Measurements from ENCODE around the gene PAK4. TPM values are rescaled to one million over a fixed set of nuclear protein-coding genes. Genes with fewer than 3 reads are reported as not detected.
A peak's percentile ranks its signal among the peaks of the same experiment; 100 is the strongest.

Gene PAK4
- total and polyA plus RNA-seq, 2 of the 8 experiments (the other 6 are each of a cell fraction or from before 2014, with no cell fraction given): 50.7 to 64.4 TPM

DNA sequence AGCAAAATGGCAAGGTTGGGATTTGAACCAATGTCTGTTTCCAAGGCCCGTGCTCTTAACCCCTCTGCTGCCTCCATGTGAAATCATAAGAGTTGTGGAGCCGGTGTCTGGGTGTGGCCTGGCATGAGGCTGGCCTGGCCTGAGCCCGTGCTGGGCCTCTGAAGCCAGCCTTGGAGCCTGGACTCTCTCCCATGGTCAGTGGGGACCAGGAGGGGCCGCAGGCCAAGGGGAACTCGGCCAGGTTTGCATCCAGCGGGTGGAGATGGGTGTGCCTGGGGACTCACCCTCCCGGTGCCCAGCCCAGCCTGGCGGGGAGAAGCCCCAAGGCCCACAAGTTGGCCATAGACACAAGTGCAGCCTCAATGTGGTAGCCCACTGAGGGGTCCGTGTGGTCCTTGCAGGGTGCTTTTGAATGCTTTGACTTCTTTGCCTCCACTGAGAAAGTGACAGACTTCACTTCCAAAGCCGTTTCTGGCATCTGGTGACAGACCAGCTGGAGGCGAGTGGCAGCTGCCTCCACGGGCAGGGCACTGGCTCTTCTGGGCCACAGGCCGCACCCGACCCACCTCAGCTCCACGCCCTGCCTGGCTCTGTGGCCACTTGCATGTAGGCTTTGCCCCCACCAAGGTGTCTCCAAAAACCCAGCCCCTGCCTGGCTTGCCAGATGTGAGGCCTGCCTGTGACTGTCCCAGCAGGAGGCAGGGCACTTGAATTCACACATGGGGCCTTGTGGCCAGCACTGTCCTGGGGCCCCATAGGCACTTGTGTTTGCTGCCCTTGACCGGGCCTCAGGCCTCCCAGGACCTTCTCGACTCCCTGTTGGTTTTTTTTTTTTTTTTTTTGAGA is 45.0 kb downstream of the PAK4 start:
- DNase-seq (ENCODE audit: low read depth in 1 of 2, low spot score in 2 of 2): no peak
- CTCF ChIA-PET (ENCODE audit: partially characterized antibody): no interaction called here
- no peak overlapping the region for H2AFZ ChIP-seq (ENCODE audit: low read length)

More for the DNA sequence above, 45.0 kb downstream of the PAK4 start:
- peak overlapping the region; percentile 10; the same call in 1 of the 2 replicates for H3K27ac ChIP-seq (ENCODE audit: low read depth, low read length)
- H2BK15ac ChIP-seq (ENCODE audit: low read length): no peak overlapping the region
- peaks cover 0 to 18% (median 3%) of the 10 kb centered on the region in 4 experiments; a peak in 3 of 8 replicates for H3K36me3 ChIP-seq (ENCODE audit: control insufficient read depth in 2 of 4, insufficient read depth in 4 of 4, low read length in 3 of 4)
- no peak overlapping the region for H2BK120ac ChIP-seq (replicated peaks; ENCODE audit: low read depth, low read length)
- H2AK5ac ChIP-seq (ENCODE audit: low read depth, low read length): no peak overlapping the region
- peaks cover 9 to 20% of the 10 kb centered on the region in 2 experiments for H4K20me1 ChIP-seq (replicated peaks in 1 of 2; ENCODE audit: control insufficient read depth in 1 of 2, insufficient read depth in 2 of 2, low read length in 2 of 2)
- H4K5ac ChIP-seq (ENCODE audit: insufficient read length, low read depth, low read length): no peak overlapping the region
- POLR2A ChIA-PET (ENCODE audit: partially characterized antibody): no interaction called here
- H3K4me3 ChIP-seq (ENCODE audit: extremely low read depth in 1 of 4, insufficient read depth in 2 of 4, low read depth in 3 of 4, low read length in 4 of 4): no peak overlapping the region
- peak overlapping the region; percentile 63; the same call in 1 of the 2 replicates for H2BK5ac ChIP-seq (ENCODE audit: low read depth, low read length)
- no peak overlapping the region for H3K18ac ChIP-seq (ENCODE audit: extremely low read depth, low read length)
- H3K4me1 ChIP-seq (replicated peaks in 1 of 4; ENCODE audit: control insufficient read depth in 3 of 4, insufficient read depth in 4 of 4, low read length in 3 of 4): peaks cover 2 to 32% (median 16%) of the 10 kb centered on the region in 4 experiments
- H3K4me2 ChIP-seq (ENCODE audit: insufficient read depth in 1 of 2, low read depth in 2 of 2, low read length in 2 of 2): no peak overlapping the region
- H2BK12ac ChIP-seq (ENCODE audit: low read depth, low read length): no peak overlapping the region
- H3K79me2 ChIP-seq (ENCODE audit: control insufficient read depth in 1 of 2, insufficient read depth in 2 of 2, low read length in 2 of 2): peaks cover 0 to 4% of the 10 kb centered on the region in 2 experiments; a peak in 1 of 4 replicates
- H3K4ac ChIP-seq (replicated peaks; ENCODE audit: insufficient read length, low read depth, low read length): no peak overlapping the region
- no peak overlapping the region for H3K14ac ChIP-seq (ENCODE audit: insufficient read length)
- no peaks in the 10 kb centered on the region for H3K9me3 ChIP-seq (ENCODE audit: insufficient read depth in 2 of 2, low read depth in 1 of 2, low read length in 1 of 2)
- peak overlapping the region; percentile 25; the same call in 1 of the 2 replicates for H4K8ac ChIP-seq (ENCODE audit: extremely low read depth, insufficient read depth, low read length)
- no peak overlapping the region for H2BK20ac ChIP-seq (ENCODE audit: low read length)
- peaks cover 7% of the 10 kb centered on the region for H3K79me1 ChIP-seq (ENCODE audit: low read depth, low read length)
- no peak for TF ChIP-seq POLR2A (IDR thresholded peaks at IDR 0.05; ENCODE audit: control extremely low read depth in 1 of 2, low read depth in 2 of 2, low read length in 2 of 2)
- no peak for TF ChIP-seq MAFK (IDR thresholded peaks at IDR 0.05; ENCODE audit: low read depth, low read length)
- no peak for TF ChIP-seq CTBP2 (IDR thresholded peaks at IDR 0.05; ENCODE audit: borderline replicate concordance, insufficient read depth, insufficient read length, low read length)
- no peak for TF ChIP-seq TBP (IDR thresholded peaks at IDR 0.05; ENCODE audit: low read depth, low read length)
- no peak for TF ChIP-seq RFX5 (IDR thresholded peaks at IDR 0.05; ENCODE audit: borderline replicate concordance, low read depth, low read length)
- TF ChIP-seq EZH2 (IDR thresholded peaks at IDR 0.05; ENCODE audit: low read depth, low read length, severe bottlenecking): no peak
- TF ChIP-seq SRF (IDR thresholded peaks at IDR 0.05; ENCODE audit: low read depth, low read length): no peak
- no peak for TF ChIP-seq CHD1 (IDR thresholded peaks at IDR 0.05; ENCODE audit: low read depth, low read length)
- no peak for TF ChIP-seq POLR2AphosphoS5 (IDR thresholded peaks at IDR 0.05; ENCODE audit: low read depth, low read length)
- TF ChIP-seq MAX (IDR thresholded peaks at IDR 0.05): no peak
- TF ChIP-seq HDAC2 (IDR thresholded peaks at IDR 0.05; ENCODE audit: borderline replicate concordance in 1 of 2, low read depth in 2 of 2, low read length in 2 of 2): no peak
- no peak for TF ChIP-seq KDM5A (IDR thresholded peaks at IDR 0.05; ENCODE audit: low read length)
- H3K27me3 ChIP-seq (replicated peaks in 1 of 4; ENCODE audit: control insufficient read depth in 3 of 4, extremely low read depth in 1 of 4, insufficient read depth in 3 of 4, low read length in 3 of 4): no peaks in the 10 kb centered on the region
- no peak overlapping the region for H4K91ac ChIP-seq (replicated peaks; ENCODE audit: insufficient read length, low read length)
- no peak for FAIRE-seq
- no peaks in the 10 kb centered on the region for H3K23me2 ChIP-seq (ENCODE audit: low read depth, low read length)
- H3K9ac ChIP-seq (replicated peaks in 1 of 4; ENCODE audit: extremely low read depth in 1 of 4, low read depth in 3 of 4, low read length in 3 of 4): no peak overlapping the region; a peak in 1 of 7 replicates
- no peak overlapping the region for H3K23ac ChIP-seq (ENCODE audit: insufficient read length)
- H3K56ac ChIP-seq (replicated peaks; ENCODE audit: insufficient read length, low read depth, low read length): no peak overlapping the region
- 87% methylated on average over 17 of the region's 17 CpGs; no CpG with 5 or more reads in 1 of the 2 experiments for WGBS, 2 experiments (ENCODE audit: extremely low coverage in 1 of 2, insufficient coverage in 1 of 2, insufficient read length in 1 of 2, insufficient replicate concordance in 2 of 2, low coverage in 1 of 2, low lambda C conversion rate in 2 of 2, missing lambda C conversion rate in 1 of 2)
